Stimulated activated CD4-positive, alpha-beta T cell treated with anti-CD3 and anti-CD28 coated beads, TNF-alpha, amount 100 ng/mL, for 24 hours (primary cell): ENCODE measurements around the gene PCDHGB7.
"Not testable (repeated sequence)": the region's sequence is repeated elsewhere in the genome, so short reads cannot be mapped to it uniquely, and the experiment has no call there.

Experiments
- DNase-seq, 3 experiments: peaks; one replicate each; pipeline ENCODE4 v3.0.0-alpha.2; 2020; ENCODE audit warnings: low read depth in 3 of 3

PCDHGB7 gene

GRCh38 chr5:141397756-141398551, 19.5 kb upstream of the PCDHGB7 start, which contains the start of gene PCDHGB5:
TSS of gene PCDHGB5 (plus strand) at chr5:141397947. CDS start at chr5:141398128, 181 bp downstream.
- peak in 1 of 3 experiments; percentile 44 for DNase-seq

GRCh38 chr5:141398608-141399007, 18.9 kb upstream of the PCDHGB7 start:
- DNase-seq: no peak

- DNase-seq: no peak
These were observed 17.8 kb upstream of the PCDHGB7 start for GRCh38 chr5:141399555-141400258.

- DNase-seq: no peak
These were observed 14.8 kb upstream of the PCDHGB7 start, which contains the start of gene PCDHGA9 for GRCh38 chr5:141402553-141403243. TSS of gene PCDHGA9 (plus strand) at chr5:141402778. CDS start at chr5:141402953, 175 bp downstream.

GRCh38 chr5:141403387-141403786, 14.1 kb upstream of the PCDHGB7 start:
- no peak for DNase-seq

- DNase-seq: peak in 1 of 3 experiments; percentile 39
These were observed 9.5 kb upstream of the PCDHGB7 start, which contains the start of gene PCDHGB6 for GRCh38 chr5:141407790-141408505. TSS of gene PCDHGB6 (plus strand) at chr5:141408021. CDS start at chr5:141408203, 182 bp downstream.

- no peak for DNase-seq
These were observed 7.7 kb upstream of the PCDHGB7 start for GRCh38 chr5:141409598-141410306.

- no peak for DNase-seq
These were observed 5.9 kb upstream of the PCDHGB7 start for GRCh38 chr5:141411575-141411974.

- DNase-seq: peak in 2 of 3 experiments; percentile 32 to 49
These were observed 4.5 kb upstream of the PCDHGB7 start, which contains the start of gene PCDHGA10 for GRCh38 chr5:141412854-141413539. TSS of gene PCDHGA10 (plus strand) at chr5:141412987. CDS start at chr5:141413176, 189 bp downstream.

- no peak for DNase-seq
These were observed 3.9 kb upstream of the PCDHGB7 start for GRCh38 chr5:141413540-141414069.

GRCh38 chr5:141414548-141415274, 2.8 kb upstream of the PCDHGB7 start:
- not testable (repeated sequence) for DNase-seq

GRCh38 chr5:141415275-141415618, 2.2 kb upstream of the PCDHGB7 start:
- DNase-seq: not testable (repeated sequence)

GRCh38 chr5:141419074-141419880, 1.8 kb downstream of the PCDHGB7 start:
- no peak for DNase-seq

- DNase-seq: peak in 1 of 3 experiments; percentile 36
These were observed 3.5 kb downstream of the PCDHGB7 start, which contains the start of gene PCDHGA11 for GRCh38 chr5:141420855-141421488. TSS of gene PCDHGA11 (plus strand) at chr5:141421051. CDS start at chr5:141421228, 177 bp downstream.

- no peak for DNase-seq
These were observed 4.0 kb downstream of the PCDHGB7 start for GRCh38 chr5:141421489-141421855.

GRCh38 chr5:141422742-141423291, 5.3 kb downstream of the PCDHGB7 start:
- no peak for DNase-seq

GRCh38 chr5:141427783-141428426, 10.4 kb downstream of the PCDHGB7 start:
- no peak for DNase-seq
